Measurements from ENCODE around the gene NPB. TPM values are rescaled to one million over a fixed set of nuclear protein-coding genes. Genes with fewer than 3 reads are reported as not detected.
"Not testable (repeated sequence)": the region's sequence is repeated elsewhere in the genome, so short reads cannot be mapped to it uniquely, and the experiment has no call there.

NPB gene
- total RNA-seq, 1 donor = 1.4 TPM

DNA sequence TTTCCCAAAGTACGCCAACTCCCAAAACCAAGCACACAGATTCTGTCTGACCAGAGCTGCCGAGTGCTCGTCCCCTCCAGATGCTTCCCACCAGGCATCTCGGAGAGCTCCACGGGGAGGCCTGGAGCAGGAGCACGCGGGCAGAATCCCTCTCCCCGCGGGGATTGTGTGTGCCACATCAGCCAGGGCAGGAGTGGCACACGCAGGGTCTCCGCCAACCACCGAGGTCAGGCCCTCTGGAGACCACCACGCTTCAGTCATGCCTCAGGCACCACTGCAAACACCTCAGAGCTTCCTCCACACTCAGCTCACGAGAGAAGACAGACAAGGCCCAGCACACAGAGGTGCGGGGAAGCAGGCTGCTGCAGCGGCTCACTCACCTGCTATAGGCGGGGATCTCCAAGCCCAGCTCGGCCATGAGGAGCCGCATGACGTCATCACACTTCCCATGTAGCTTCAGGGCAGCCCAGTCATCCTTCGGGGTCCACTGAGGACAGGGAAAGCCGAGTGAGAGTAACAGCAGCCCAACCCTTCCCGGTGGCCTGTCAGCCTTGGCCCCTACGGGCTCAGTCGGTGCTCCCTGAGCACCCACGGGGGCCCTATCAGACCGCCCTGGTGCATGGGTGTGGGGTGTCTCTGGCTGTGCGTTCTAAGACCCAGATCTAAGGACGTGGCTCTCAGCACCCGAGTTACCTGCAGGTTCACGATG is 11.5 kb downstream of the NPB start:
- no peak for DNase-seq (ENCODE audit: low read depth)
- H3K4me3 ChIP-seq (ENCODE audit: low read depth, low read length) = no peak overlapping the region
- TF ChIP-seq, protein P1, sequence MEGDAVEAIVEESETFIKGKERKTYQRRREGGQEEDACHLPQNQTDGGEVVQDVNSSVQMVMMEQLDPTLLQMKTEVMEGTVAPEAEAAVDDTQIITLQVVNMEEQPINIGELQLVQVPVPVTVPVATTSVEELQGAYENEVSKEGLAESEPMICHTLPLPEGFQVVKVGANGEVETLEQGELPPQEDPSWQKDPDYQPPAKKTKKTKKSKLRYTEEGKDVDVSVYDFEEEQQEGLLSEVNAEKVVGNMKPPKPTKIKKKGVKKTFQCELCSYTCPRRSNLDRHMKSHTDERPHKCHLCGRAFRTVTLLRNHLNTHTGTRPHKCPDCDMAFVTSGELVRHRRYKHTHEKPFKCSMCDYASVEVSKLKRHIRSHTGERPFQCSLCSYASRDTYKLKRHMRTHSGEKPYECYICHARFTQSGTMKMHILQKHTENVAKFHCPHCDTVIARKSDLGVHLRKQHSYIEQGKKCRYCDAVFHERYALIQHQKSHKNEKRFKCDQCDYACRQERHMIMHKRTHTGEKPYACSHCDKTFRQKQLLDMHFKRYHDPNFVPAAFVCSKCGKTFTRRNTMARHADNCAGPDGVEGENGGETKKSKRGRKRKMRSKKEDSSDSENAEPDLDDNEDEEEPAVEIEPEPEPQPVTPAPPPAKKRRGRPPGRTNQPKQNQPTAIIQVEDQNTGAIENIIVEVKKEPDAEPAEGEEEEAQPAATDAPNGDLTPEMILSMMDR (IDR thresholded peaks at IDR 0.05; ENCODE audit: insufficient read depth, low read length) = no peak

DNA sequence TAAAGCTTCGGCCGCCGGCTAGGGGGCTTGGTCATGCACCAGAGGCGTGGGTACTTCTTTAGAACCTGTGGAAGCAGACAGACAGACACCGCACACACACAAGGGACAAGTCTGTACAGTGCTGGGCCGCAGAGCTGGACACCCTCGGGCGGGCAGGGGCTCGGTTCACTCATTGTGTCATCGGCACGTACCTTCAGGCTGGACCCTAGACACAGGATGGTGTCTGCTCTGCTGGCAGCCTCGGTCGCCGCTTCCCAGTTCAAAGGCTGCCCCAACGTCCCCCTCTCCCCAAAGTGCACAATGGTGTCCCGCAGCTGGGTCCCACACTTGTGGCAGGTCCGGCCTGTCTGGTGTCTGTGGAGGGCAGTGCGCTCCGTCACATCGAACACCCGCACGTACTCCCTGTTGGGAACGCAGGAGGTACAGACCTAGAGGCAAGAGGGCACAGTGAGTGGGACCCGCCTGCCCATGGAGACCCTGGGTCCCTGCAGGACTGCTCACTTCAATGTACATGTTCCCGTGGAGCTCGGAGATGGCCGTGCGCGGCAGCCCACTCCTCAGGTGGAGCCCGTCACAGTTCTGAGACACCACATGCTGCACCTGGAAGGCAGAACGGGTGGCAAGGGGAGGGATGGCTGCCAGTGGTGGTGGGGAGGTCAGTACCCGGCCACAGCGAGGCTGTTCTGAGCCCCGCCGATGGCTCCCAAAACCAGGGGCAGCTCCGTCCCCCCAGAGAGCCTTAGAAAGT is 12.2 kb downstream of the NPB start:
- H3K4me3 ChIP-seq (ENCODE audit: low read depth, low read length) = no peak overlapping the region

DNA sequence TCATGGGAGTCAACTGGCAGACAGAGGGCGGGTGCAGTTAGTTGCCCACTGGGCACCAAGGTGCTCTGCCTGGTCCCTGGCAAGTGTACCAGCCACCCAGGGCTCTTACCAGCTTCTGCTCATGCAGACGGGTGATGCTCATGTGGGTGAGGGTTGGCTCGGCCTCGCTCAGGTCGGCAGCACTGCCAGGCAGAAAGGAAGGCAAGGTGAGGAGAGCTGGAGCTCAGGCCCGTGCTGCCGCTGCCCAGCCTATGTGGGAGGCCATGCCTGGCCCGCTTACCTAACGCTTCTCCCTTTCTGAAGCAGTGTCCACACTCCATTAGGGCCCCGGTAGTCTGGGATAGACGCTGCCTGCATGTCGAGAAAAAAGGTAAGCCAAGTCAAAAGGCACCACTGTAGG is 13.3 kb downstream of the NPB start:
- DNase-seq (ENCODE audit: low read depth) = no peak
- TF ChIP-seq, protein P1 (IDR thresholded peaks at IDR 0.05; ENCODE audit: insufficient read depth, low read length) = no peak
- no peak overlapping the region for H3K4me3 ChIP-seq (ENCODE audit: low read depth, low read length)

More for the DNA sequence above, 12.2 kb downstream of the NPB start:
- TF ChIP-seq, protein P1 (IDR thresholded peaks at IDR 0.05; ENCODE audit: insufficient read depth, low read length) = no peak
- no peak for DNase-seq (ENCODE audit: low read depth)

DNA sequence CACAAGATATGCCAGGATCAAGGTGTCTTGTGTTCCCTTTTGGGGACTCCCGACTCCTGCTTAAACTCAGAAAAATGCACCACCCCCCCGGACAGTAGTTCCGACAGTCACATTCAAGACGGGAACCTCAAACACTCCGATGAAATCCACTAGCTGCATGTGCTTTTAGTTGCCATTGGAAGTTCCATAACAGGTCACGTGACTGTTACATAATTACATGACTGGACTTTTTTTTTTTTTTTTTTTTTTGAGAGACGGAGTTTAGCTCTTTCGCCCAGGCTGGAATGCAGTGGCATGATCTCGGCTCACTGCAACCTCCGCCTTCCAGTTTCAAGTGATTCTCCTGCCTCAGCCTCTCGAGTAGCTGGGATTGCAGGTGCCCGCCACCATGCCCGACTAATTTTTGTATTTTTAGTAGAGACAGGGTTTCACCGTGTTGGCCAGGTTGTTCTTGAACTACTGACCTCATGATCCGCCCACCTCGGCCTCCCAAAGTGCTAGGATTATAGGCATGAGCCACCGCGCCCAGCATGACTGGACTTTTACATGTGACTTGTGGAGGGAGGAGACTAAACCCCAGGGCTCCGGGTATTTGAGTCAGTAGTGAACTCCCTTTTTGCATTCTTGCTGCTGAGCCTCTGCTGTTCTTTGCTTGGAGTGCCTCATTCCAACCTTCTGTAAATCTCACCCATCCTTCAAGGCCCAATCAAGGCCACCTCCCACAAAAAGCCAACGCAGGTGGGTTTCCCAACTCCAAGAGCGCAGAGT is 14.4 kb downstream of the NPB start:
- H3K4me3 ChIP-seq (ENCODE audit: low read depth, low read length) = peak overlapping the region; percentile 78
- TF ChIP-seq, protein P1 (IDR thresholded peaks at IDR 0.05; ENCODE audit: insufficient read depth, low read length) = no peak
- peak; percentile 88 for DNase-seq (ENCODE audit: low read depth)

DNA sequence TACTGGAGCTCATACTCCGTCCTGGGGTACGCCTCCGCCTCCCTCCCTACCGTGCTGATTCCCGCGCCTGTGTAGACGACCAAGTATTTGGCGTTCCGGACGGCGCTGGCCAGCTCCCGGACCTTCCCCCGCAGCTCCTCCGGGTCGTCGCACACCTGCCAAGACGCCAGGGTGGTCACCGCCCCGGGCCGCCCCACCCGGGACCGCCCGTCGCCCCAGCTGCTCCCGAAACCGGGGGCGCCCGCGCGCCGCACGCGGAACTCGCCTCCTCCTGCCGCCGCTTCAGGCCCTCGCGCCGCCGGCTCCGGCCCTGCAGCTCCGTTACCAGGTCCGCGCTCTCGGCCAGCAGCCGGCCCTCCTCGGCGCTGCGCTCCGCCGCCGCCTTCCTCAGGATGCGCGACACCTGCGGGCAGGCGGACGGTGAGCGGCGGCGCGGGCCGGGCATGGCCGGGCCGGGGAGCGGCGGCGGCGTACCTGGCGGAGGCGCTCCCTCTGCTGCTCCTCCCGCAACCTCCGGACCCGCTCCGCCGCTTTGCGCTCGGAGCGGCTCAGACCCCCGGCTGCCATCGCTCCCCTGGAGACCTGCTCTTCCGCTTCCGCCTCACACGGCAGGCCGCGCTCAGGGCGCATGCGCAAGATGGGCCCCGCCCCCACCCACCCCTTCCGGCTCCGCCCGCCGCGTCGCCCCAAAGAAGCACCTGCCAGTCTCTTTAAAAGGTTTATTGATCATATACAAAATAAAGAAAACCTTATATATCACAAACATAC is 15.7 kb downstream of the NPB start, which contains the start of gene SIRT7:
TSS of gene SIRT7 (minus strand) at position 612 of the 768 bp plus-strand sequence. CDS start at position 567, 45 bp downstream.
- TF ChIP-seq, protein P1 (IDR thresholded peaks at IDR 0.05; ENCODE audit: insufficient read depth, low read length) = no peak
- peak; percentile 66 for DNase-seq (ENCODE audit: low read depth)
- H3K4me3 ChIP-seq (ENCODE audit: low read depth, low read length) = peak within 1 kb of the TSS; percentile 78

DNA sequence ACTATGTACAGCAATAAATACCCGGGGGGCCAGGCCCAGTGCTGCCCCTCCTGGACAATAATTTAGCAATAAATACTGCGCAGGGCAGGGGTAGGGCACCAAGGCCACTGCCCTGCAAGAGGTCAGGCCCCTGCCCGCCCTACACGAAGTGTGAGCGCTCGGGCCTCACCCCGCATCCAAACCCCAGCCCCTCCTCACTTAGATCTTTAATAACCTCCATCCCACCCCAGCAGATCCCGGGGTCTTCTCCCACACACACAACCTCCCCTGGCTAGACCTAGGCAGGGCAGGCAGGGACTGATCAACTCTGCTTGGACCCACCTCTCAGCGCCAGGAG is 16.3 kb downstream of the NPB start:
- H3K4me3 ChIP-seq (ENCODE audit: low read depth, low read length) = peak overlapping the region; percentile 35
- DNase-seq (ENCODE audit: low read depth) = not testable (repeated sequence)
